Measurements from ENCODE around the gene ATP10B.

DNA sequence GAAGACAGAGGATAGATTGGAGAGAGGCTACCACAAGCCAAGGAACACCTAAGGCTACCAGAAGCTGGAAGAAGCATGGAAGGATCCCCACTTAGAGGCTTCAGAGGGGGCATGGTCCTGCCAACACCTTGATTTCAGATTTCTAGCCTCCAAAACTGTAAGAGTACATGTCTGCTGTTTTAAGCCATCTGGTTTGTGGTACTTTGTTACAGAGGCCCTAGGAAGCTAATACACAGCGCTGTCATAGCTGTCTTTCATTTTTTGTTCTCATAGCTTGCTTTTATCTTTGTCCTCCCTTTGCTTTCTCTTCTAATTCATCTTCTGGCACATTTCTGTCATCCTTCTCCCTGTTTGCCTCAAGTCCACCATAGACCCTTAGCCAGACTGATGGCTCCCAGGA is 104.5 kb downstream of the ATP10B start:
- TF ChIP-seq, protein P1, sequence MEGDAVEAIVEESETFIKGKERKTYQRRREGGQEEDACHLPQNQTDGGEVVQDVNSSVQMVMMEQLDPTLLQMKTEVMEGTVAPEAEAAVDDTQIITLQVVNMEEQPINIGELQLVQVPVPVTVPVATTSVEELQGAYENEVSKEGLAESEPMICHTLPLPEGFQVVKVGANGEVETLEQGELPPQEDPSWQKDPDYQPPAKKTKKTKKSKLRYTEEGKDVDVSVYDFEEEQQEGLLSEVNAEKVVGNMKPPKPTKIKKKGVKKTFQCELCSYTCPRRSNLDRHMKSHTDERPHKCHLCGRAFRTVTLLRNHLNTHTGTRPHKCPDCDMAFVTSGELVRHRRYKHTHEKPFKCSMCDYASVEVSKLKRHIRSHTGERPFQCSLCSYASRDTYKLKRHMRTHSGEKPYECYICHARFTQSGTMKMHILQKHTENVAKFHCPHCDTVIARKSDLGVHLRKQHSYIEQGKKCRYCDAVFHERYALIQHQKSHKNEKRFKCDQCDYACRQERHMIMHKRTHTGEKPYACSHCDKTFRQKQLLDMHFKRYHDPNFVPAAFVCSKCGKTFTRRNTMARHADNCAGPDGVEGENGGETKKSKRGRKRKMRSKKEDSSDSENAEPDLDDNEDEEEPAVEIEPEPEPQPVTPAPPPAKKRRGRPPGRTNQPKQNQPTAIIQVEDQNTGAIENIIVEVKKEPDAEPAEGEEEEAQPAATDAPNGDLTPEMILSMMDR (IDR thresholded peaks at IDR 0.05) = no peak
- no peak for TF ChIP-seq NFIC (IDR thresholded peaks at IDR 0.05; ENCODE audit: borderline replicate concordance)
- TF ChIP-seq, protein P2, sequence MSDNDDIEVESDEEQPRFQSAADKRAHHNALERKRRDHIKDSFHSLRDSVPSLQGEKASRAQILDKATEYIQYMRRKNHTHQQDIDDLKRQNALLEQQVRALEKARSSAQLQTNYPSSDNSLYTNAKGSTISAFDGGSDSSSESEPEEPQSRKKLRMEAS (IDR thresholded peaks at IDR 0.05; ENCODE audit: low read depth) = no peak
- no peak for TF ChIP-seq FOXM1 (IDR thresholded peaks at IDR 0.05; ENCODE audit: low read depth)
- no peak for TF ChIP-seq RCOR1 (IDR thresholded peaks at IDR 0.05; ENCODE audit: low read length)
- TF ChIP-seq TEAD4 (IDR thresholded peaks at IDR 0.05; ENCODE audit: borderline replicate concordance, insufficient read depth) = no peak
- TF ChIP-seq MEF2A (IDR thresholded peaks at IDR 0.05; ENCODE audit: borderline replicate concordance, low read depth) = no peak
- TF ChIP-seq, protein P3, sequence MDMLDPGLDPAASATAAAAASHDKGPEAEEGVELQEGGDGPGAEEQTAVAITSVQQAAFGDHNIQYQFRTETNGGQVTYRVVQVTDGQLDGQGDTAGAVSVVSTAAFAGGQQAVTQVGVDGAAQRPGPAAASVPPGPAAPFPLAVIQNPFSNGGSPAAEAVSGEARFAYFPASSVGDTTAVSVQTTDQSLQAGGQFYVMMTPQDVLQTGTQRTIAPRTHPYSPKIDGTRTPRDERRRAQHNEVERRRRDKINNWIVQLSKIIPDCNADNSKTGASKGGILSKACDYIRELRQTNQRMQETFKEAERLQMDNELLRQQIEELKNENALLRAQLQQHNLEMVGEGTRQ (IDR thresholded peaks at IDR 0.05; ENCODE audit: borderline replicate concordance, low read depth, low read length) = no peak
- no peak for TF ChIP-seq EZH2phosphoT487 (IDR thresholded peaks at IDR 0.05; ENCODE audit: borderline replicate concordance, low read depth)
- TF ChIP-seq POLR2AphosphoS5 (IDR thresholded peaks at IDR 0.05; ENCODE audit: low read depth, low read length) = no peak
- TF ChIP-seq FOXJ3 (CRISPR knock-in tag; IDR thresholded peaks at IDR 0.05) = no peak

Measured in SK-N-SH (cell line).